HepG2 (cell line): Measurements from ENCODE around the gene NAV1. TPM values are rescaled to one million over a fixed set of nuclear protein-coding genes. Genes with fewer than 3 reads are reported as not detected.

ENCODE experiments used
- ATAC-seq: fragments of 200-7000 bp; cut with Tn5 transposase; 3 replicates; pipeline ENCODE4 v1.9.1; 2020; ENCODE audit warnings: mild to moderate bottlenecking, moderate library complexity
- BruUV-seq: library from RNA; stranded (reverse); fragments of 400-500 nt; replicated peaks from 2 replicates; lab custom pipeline; 2021; lab: Mats Ljungman, UMichigan
- CTCF ChIA-PET: fragments of 300-600 bp; formaldehyde crosslinking; extraction: SDS; loops from one replicate; lab custom pipeline; 2021; ENCODE audit warnings: low total read pairs, inconsistent platforms, low intra/inter-chr PET ratio; lab: Yijun Ruan, JAX
- POLR2A ChIA-PET: fragments of 350-600 bp; sonication (Branson Sonifier 250); formaldehyde crosslinking; loops from one replicate; lab custom pipeline; 2020; ENCODE audit warnings: antibody characterized with exemption, inconsistent platforms; lab: Yijun Ruan, JAX
- DNase-seq: peaks from one replicate; pipeline ENCODE4 v3.0.0-alpha.2; 2015; ENCODE audit warnings: low spot score
- FAIRE-seq: peaks from 3 replicates; lab custom pipeline; 2011; peaks lifted over from hg19 to GRCh38; lab: Jason Lieb, UNC
- H2AFZ ChIP-seq: one replicate; pipeline ENCODE4 v1.6.1; 2011; ENCODE audit warnings: low read length, inconsistent platforms
- H3K27ac ChIP-seq: fragments of 300-600 bp; 3 replicates; pipeline ENCODE4 v1.8.0; 2011; ENCODE audit warnings: mixed run types, mild to moderate bottlenecking, mixed read lengths, low read length, inconsistent platforms; ENCODE audit not compliant: insufficient read depth; ENCODE audit errors: extremely low read length
- H3K27me3 ChIP-seq, 2 experiments: fragments of 200-600 bp in 1 of 2; 2 replicates in 1 of 2; 3 replicates in 1 of 2; pipeline versions ENCODE4 v1.6.0 to v1.8.0; 2011; ENCODE audit warnings: low read length in 2 of 2, mild to moderate bottlenecking in 2 of 2, moderate library complexity in 2 of 2, inconsistent platforms in 1 of 2; ENCODE audit not compliant: insufficient read depth in 2 of 2, control insufficient read depth in 1 of 2
- H3K36me3 ChIP-seq, 2 experiments: fragments of 200-600 bp in 1 of 2; replicated peaks in 1 of 2; 2 replicates in 1 of 2; 3 replicates in 1 of 2; pipeline versions ENCODE4 v1.5.1 to v1.8.0; 2011; ENCODE audit warnings: low read length in 2 of 2, inconsistent platforms in 1 of 2; ENCODE audit not compliant: insufficient read depth in 2 of 2, control insufficient read depth in 1 of 2
- H3K4me1 ChIP-seq: 2 replicates; pipeline ENCODE4 v1.5.1; 2012; ENCODE audit warnings: low read length, inconsistent platforms; ENCODE audit not compliant: insufficient read depth
- H3K4me2 ChIP-seq: 2 replicates; pipeline ENCODE4 v1.6.0; 2011; ENCODE audit warnings: low read depth, low read length, inconsistent platforms
- H3K4me3 ChIP-seq, 3 experiments: fragments of 200-600 bp in 1 of 3; sonication (generic), shearing (Covaris generic) in 1 of 3; replicated peaks in 1 of 3; 2 replicates each; pipeline ENCODE4 v1.5.1; 2011 to 2016; ENCODE audit warnings: low read length in 3 of 3, inconsistent platforms in 2 of 3, low read depth in 2 of 3, mild to moderate bottlenecking in 2 of 3, control low read depth in 1 of 3, mixed read lengths in 1 of 3; ENCODE audit not compliant: insufficient read depth in 1 of 3
- H3K79me2 ChIP-seq: one replicate; pipeline ENCODE4 v1.6.1; 2011; ENCODE audit warnings: low read length, inconsistent platforms; ENCODE audit not compliant: insufficient read depth
- H3K9ac ChIP-seq: 2 replicates; pipeline ENCODE4 v1.6.0; 2011; ENCODE audit warnings: mild to moderate bottlenecking, low read depth, low read length, inconsistent platforms; ENCODE audit not compliant: insufficient read depth
- H3K9me3 ChIP-seq: 2 replicates; pipeline ENCODE4 v1.5.1; 2012; ENCODE audit warnings: mild to moderate bottlenecking, low read length
- H4K20me1 ChIP-seq: 2 replicates; pipeline ENCODE4 v1.6.0; 2011; ENCODE audit warnings: inconsistent platforms, mild to moderate bottlenecking, low read length, moderate library complexity; ENCODE audit not compliant: insufficient read depth
- ATF1 ChIP-seq: IDR thresholded peaks from 2 replicates; pipeline ENCODE4 v1.6.1; 2016; ENCODE audit warnings: mild to moderate bottlenecking, control low read depth
- FOXM1 ChIP-seq: sonication (generic); formaldehyde crosslinking; IDR thresholded peaks from 2 replicates; pipeline ENCODE4 v1.5.0; 2020; ENCODE audit warnings: missing genetic modification reagents
- GTF2F1 ChIP-seq: fragments of 150-350 bp; IDR thresholded peaks from 2 replicates; pipeline ENCODE4 v1.6.1; 2014; ENCODE audit warnings: low read length
- HMG20A ChIP-seq: IDR thresholded peaks from 2 replicates; pipeline ENCODE4 v1.6.1; 2016; ENCODE audit warnings: borderline replicate concordance
- MEF2D ChIP-seq: sonication (generic); formaldehyde crosslinking; IDR thresholded peaks from 2 replicates; pipeline ENCODE4 v1.5.1; 2020; ENCODE audit warnings: mild to moderate bottlenecking, missing genetic modification reagents
- NFIB ChIP-seq: sonication (generic); formaldehyde crosslinking; IDR thresholded peaks from 2 replicates; pipeline ENCODE4 v1.9.0; 2021; ENCODE audit warnings: missing genetic modification reagents, mild to moderate bottlenecking, borderline replicate concordance
- NFKBIZ ChIP-seq: IDR thresholded peaks from 2 replicates; pipeline ENCODE4 v1.6.1; 2018; ENCODE audit warnings: missing genetic modification reagents, missing compliant biosample characterization
- NR0B2 ChIP-seq: sonication (generic); formaldehyde crosslinking; IDR thresholded peaks from 2 replicates; pipeline ENCODE4 v1.4.0; 2020; ENCODE audit warnings: mild to moderate bottlenecking, missing genetic modification reagents
- NR1H2 ChIP-seq: sonication (generic); formaldehyde crosslinking; IDR thresholded peaks from 2 replicates; pipeline ENCODE4 v1.8.1; 2022; ENCODE audit warnings: low read depth, missing genetic modification reagents, borderline replicate concordance
- PAX8 ChIP-seq: sonication (generic); formaldehyde crosslinking; IDR thresholded peaks from 2 replicates; pipeline ENCODE4 v1.8.0; 2022; ENCODE audit warnings: mild to moderate bottlenecking, missing genetic modification reagents, borderline replicate concordance
- ZNF274 ChIP-seq: sonication (generic); formaldehyde crosslinking; IDR thresholded peaks from 2 replicates; pipeline ENCODE4 v1.5.1; 2020; ENCODE audit warnings: mild to moderate bottlenecking, missing genetic modification reagents
- ZNF563 ChIP-seq: sonication (generic); formaldehyde crosslinking; IDR thresholded peaks from 2 replicates; pipeline ENCODE4 v1.8.0; 2022; ENCODE audit warnings: mild to moderate bottlenecking, moderate library complexity, missing genetic modification reagents
- ZNF605 ChIP-seq: sonication (generic); formaldehyde crosslinking; IDR thresholded peaks from 2 replicates; pipeline ENCODE4 v1.8.0; 2022; ENCODE audit warnings: mild to moderate bottlenecking, missing genetic modification reagents
- ZNF761 ChIP-seq: sonication (generic); formaldehyde crosslinking; conservative IDR thresholded peaks from 2 replicates; pipeline ENCODE4 v1.4.0; 2020; ENCODE audit warnings: mild to moderate bottlenecking, missing genetic modification reagents
- ZNF775 ChIP-seq: sonication (generic); formaldehyde crosslinking; IDR thresholded peaks from 2 replicates; pipeline ENCODE4 v1.4.0; 2020; ENCODE audit warnings: missing genetic modification reagents, mild to moderate bottlenecking, moderate library complexity, borderline replicate concordance
- WGBS: methylation state at CpG from one replicate; pipeline ENCODE4 v1.1.6; 2017; ENCODE audit warnings: low lambda C conversion rate; 5-methylcytosine and 5-hydroxymethylcytosine counted together
- in situ Hi-C: cut with HindIII; loops from 2 replicates; pipeline ENCODE4 v1.10.0; 2017; ENCODE audit warnings: low pct_unique_long_range_greater_than_20kb; ENCODE audit not compliant: extremely low pct_ligation_motif_present
- intact Hi-C: fragments of 100-400 bp; cut with micrococcal nuclease; formaldehyde crosslinking; loops from one replicate; pipeline ENCODE4 v1.10.0; 2022; ENCODE audit not compliant: unreplicated experiment
- polyA plus RNA-seq, 8 experiments: library from polyadenylated mRNA; depleted of rRNA in 3 of 8; stranded (reverse) in 7 of 8; unstranded in 1 of 8; fragments of >200 nt; fragmentation: Illumina TruSeq in 4 of 8; extraction: Trizol in 4 of 8; gene quantifications; 2 replicates each; pipeline versions ENCODE4 v1.2.1 to v1.2.3, GENCODE V29; 2011 to 2016; ENCODE audit warnings: low read depth in 4 of 8, missing spikeins in 1 of 8, mixed read lengths in 1 of 8; ENCODE audit not compliant: insufficient read depth in 1 of 8
- total RNA-seq, 5 experiments: library from RNA; depleted of rRNA; stranded (reverse); fragments of >200 nt; fragmentation: Illumina TruSeq; extraction: Trizol; gene quantifications; 2 replicates each; pipeline ENCODE4 v1.2.3, GENCODE V29; 2016; ENCODE audit warnings: low read depth in 1 of 5
- TF ChIP-seq, protein P1 (sequence below): sonication (generic); formaldehyde crosslinking; conservative IDR thresholded peaks from 2 replicates; pipeline ENCODE4 v1.4.0; 2020; ENCODE audit warnings: mild to moderate bottlenecking, missing genetic modification reagents, moderate library complexity

NAV1 gene
- total and polyA plus RNA-seq, 2 of the 13 experiments (the other 11 are each of a cell fraction or from before 2014, with no cell fraction given) = not detected

DNA sequence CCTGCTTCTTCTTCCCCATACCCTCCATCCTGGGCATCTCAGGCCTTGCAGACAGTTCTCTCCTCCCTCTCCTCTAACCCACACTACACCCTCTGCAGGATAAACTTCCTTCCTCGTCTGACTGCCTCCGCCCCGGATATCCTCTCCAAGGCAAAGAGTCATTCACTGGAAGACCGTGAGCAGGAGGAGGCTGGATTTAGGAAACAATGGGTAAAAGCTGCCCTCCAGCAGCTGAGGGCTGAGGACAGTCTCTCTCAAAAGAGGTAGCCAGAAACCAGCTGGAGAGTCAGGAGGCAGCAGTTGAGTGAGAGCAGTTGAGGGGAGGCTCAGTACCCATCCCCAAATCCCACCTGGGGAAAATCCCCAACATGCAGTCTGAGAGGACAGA lies 33.4 kb upstream of the NAV1 start:
- POLR2A ChIA-PET = interaction anchor here (1.8 kb wide), 1 partner anchor 10 kb away, joined by 5 read pairs; no protein-coding TSS in a partner anchor

GRCh38 chr1:201506092-201506491 lies 32.8 kb upstream of the NAV1 start:
- no peaks in the 10 kb centered on the region for H4K20me1 ChIP-seq
- intact Hi-C loops = no loop called here
- peak; percentile 6 for ATAC-seq
- no peaks in the 10 kb centered on the region for H3K36me3 ChIP-seq
- H3K27ac ChIP-seq = no peak overlapping the region
- POLR2A ChIA-PET = interaction anchor here (1.8 to 2.5 kb wide), 3 partner anchors 10 to 37 kb away, joined by 5 to 9 read pairs (median 9); partner anchors contain the start of gene PHLDA3
- H3K9me3 ChIP-seq = no peaks in the 10 kb centered on the region
- no peaks in the 10 kb centered on the region; a peak in 1 of 5 replicates for H3K27me3 ChIP-seq
- in situ Hi-C loops = no loop called here
- DNase-seq = no peak
- H3K9ac ChIP-seq = peak overlapping the region; percentile 66; the same call in 1 of the 2 replicates
- peak overlapping the region; percentile 87 for H3K4me2 ChIP-seq
- H3K4me1 ChIP-seq = peaks cover 62% of the 10 kb centered on the region
- CTCF ChIA-PET = interaction anchor here (2.5 kb wide), 1 partner anchor 24 kb away, joined by 5 read pairs; no protein-coding TSS in a partner anchor
- H3K4me3 ChIP-seq = peak overlapping the region; percentile 76 to 80 (median 77)
- H3K79me2 ChIP-seq = no peaks in the 10 kb centered on the region
- no TSS peak for BruUV-seq
- peak; percentile 26 for FAIRE-seq
- H2AFZ ChIP-seq = no peak overlapping the region
- WGBS = no CpG with 5 or more reads among the region's 3 CpGs
- no peak for TF ChIP-seq ZNF605 (CRISPR knock-in tag)
- no peak for TF ChIP-seq NFKBIZ
- no peak for TF ChIP-seq HMG20A
- 0 out of 2 replicates have a peak, but pooled peaks have one; percentile 13 for TF ChIP-seq ZNF761 (CRISPR knock-in tag)
- no peak for TF ChIP-seq MEF2D (CRISPR knock-in tag)
- TF ChIP-seq ZNF563 (CRISPR knock-in tag) = no peak
- TF ChIP-seq NFIB = no peak
- TF ChIP-seq FOXM1 = no peak
- no peak for TF ChIP-seq GTF2F1
- TF ChIP-seq, protein P1, sequence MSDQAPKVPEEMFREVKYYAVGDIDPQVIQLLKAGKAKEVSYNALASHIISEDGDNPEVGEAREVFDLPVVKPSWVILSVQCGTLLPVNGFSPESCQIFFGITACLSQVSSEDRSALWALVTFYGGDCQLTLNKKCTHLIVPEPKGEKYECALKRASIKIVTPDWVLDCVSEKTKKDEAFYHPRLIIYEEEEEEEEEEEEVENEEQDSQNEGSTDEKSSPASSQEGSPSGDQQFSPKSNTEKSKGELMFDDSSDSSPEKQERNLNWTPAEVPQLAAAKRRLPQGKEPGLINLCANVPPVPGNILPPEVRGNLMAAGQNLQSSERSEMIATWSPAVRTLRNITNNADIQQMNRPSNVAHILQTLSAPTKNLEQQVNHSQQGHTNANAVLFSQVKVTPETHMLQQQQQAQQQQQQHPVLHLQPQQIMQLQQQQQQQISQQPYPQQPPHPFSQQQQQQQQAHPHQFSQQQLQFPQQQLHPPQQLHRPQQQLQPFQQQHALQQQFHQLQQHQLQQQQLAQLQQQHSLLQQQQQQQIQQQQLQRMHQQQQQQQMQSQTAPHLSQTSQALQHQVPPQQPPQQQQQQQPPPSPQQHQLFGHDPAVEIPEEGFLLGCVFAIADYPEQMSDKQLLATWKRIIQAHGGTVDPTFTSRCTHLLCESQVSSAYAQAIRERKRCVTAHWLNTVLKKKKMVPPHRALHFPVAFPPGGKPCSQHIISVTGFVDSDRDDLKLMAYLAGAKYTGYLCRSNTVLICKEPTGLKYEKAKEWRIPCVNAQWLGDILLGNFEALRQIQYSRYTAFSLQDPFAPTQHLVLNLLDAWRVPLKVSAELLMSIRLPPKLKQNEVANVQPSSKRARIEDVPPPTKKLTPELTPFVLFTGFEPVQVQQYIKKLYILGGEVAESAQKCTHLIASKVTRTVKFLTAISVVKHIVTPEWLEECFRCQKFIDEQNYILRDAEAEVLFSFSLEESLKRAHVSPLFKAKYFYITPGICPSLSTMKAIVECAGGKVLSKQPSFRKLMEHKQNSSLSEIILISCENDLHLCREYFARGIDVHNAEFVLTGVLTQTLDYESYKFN (CRISPR knock-in tag) = 0 out of 2 replicates have a peak, but pooled peaks have one; percentile 6
- no peak; the same call in 1 of the 2 replicates for TF ChIP-seq PAX8 (CRISPR knock-in tag)
- TF ChIP-seq NR0B2 (CRISPR knock-in tag) = no peak
- TF ChIP-seq NR1H2 (CRISPR knock-in tag) = no peak
- no peak for TF ChIP-seq ZNF274 (CRISPR knock-in tag)

More for the DNA sequence above, 33.4 kb upstream of the NAV1 start:
- H3K4me3 ChIP-seq = peak overlapping the region in 1 of 3 experiments; percentile 19; a peak in 2 of 6 replicates
- no peaks in the 10 kb centered on the region for H4K20me1 ChIP-seq
- peak overlapping the region; percentile 87 for H3K4me2 ChIP-seq
- no peaks in the 10 kb centered on the region; a peak in 1 of 5 replicates for H3K27me3 ChIP-seq
- intact Hi-C loops (no loop called here), in situ Hi-C loops (no loop called here)
- no peaks in the 10 kb centered on the region for H3K9me3 ChIP-seq
- no peaks in the 10 kb centered on the region for H3K36me3 ChIP-seq
- no peak for ATAC-seq
- no TSS peak for BruUV-seq
- 27% methylated on average over 4 of the region's 4 CpGs for WGBS
- TF ChIP-seq ZNF775 (no peak), ATF1 (CRISPR knock-in tag) (no peak)
- H3K27ac ChIP-seq = no peak overlapping the region
- no peaks in the 10 kb centered on the region for H3K79me2 ChIP-seq
- no peak for FAIRE-seq
- H3K9ac ChIP-seq = no peak overlapping the region
- peaks cover 68% of the 10 kb centered on the region for H3K4me1 ChIP-seq
- CTCF ChIA-PET = interaction anchor here (2.5 kb wide), 1 partner anchor 23 kb away, joined by 5 read pairs; no protein-coding TSS in a partner anchor
- no peak overlapping the region for H2AFZ ChIP-seq
- DNase-seq = no peak
